Smooth muscle cell of trachea (primary cell): ENCODE results near the gene IFNE. TPM values are rescaled to one million over a fixed set of nuclear protein-coding genes. Genes with fewer than 3 reads are reported as not detected.

Experiments used
- total RNA-seq: library from RNA; depleted of rRNA; stranded (reverse); fragments of >200 nt; gene quantifications from 2 replicates; pipeline ENCODE4 v1.2.1, GENCODE V29; 2014

IFNE gene, protein sequence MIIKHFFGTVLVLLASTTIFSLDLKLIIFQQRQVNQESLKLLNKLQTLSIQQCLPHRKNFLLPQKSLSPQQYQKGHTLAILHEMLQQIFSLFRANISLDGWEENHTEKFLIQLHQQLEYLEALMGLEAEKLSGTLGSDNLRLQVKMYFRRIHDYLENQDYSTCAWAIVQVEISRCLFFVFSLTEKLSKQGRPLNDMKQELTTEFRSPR
- total RNA-seq, result 5.1 and 11.2 TPM in 2 replicates

DNA sequence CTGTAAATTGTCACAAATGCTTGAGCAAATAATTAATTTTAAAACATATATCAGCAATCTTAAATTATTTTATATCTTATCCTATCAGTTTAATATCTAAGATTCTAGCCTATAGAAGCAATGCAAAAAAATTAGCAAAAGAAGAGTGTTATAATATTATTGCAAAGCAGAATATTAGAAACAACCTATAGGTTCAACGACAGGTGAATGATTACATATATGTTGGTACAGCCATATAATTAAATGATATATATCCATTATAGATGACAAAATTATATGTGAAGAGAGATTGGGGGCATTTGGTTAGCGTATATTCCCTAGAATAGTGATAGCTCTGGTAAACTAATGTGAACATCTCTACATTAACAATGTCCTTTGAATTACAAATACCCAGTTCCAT is at the start of gene IFNE:
TSS of gene IFNE (minus strand) at position 101 of the 400 bp plus-strand sequence. CDS start 619 bp downstream, outside the sequence.

DNA sequence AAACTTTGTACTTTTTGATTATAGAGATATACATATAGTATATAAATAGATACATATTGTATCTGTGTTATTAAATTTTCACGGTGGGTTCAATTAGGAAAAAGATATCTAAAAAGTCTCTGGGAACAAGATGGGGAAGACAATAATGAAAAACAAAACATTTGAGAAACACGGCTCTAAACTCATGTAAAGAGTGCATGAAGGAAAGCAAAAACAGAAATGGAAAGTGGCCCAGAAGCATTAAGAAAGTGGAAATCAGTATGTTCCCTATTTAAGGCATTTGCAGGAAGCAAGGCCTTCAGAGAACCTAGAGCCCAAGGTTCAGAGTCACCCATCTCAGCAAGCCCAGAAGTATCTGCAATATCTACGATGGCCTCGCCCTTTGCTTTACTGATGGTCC is 42.0 kb downstream of the IFNE start, which contains the start of gene IFNA1:
TSS of gene IFNA1 (plus strand) at position 301 of the 400 bp plus-strand sequence. CDS start at position 370, 69 bp downstream.

Other genes with a start within 250 kb of the IFNE start
- gene IFNA14, start 242.3 kb downstream of the IFNE start, total RNA-seq, result not detected in 2 replicates
- not detected in 2 replicates for gene IFNA5, start 177.0 kb downstream of the IFNE start, total RNA-seq
- 48.1 and 52.5 TPM in 2 replicates for gene KLHL9, start 146.9 kb downstream of the IFNE start, total RNA-seq
- gene IFNA6, start 131.4 kb downstream of the IFNE start, total RNA-seq, result not detected in 2 replicates
- gene IFNA13, start 114.3 kb downstream of the IFNE start, total RNA-seq, result not detected in 2 replicates
- not detected in 2 replicates for gene IFNA2, start 96.9 kb downstream of the IFNE start, total RNA-seq
- gene IFNA8, start 73.2 kb downstream of the IFNE start, total RNA-seq, result not detected in 2 replicates
- not detected in 2 replicates for gene IFNA1, start 41.9 kb downstream of the IFNE start, total RNA-seq